IMR-90 (cell line): ENCODE results near the gene DBN1.

Source experiments
- CTCF ChIP-seq: conservative IDR thresholded peaks from 2 replicates; pipeline ENCODE4 v1.5.1; 2012; ENCODE audit warnings: mild to moderate bottlenecking, low read depth, low read length, improper control_type of control experiment
- ELK1 ChIP-seq: fragments of 150-350 bp; IDR thresholded peaks from 2 replicates; pipeline ENCODE4 v1.6.1; 2016; ENCODE audit warnings: low read depth, mild to moderate bottlenecking, low read length, moderate library complexity, borderline replicate concordance
- MXI1 ChIP-seq: IDR thresholded peaks from 2 replicates; pipeline ENCODE4 v1.6.1; 2012; ENCODE audit warnings: low read depth, mild to moderate bottlenecking, low read length, moderate library complexity, borderline replicate concordance
- POLR2A ChIP-seq: IDR thresholded peaks from 2 replicates; pipeline ENCODE4 v1.6.1; 2012; ENCODE audit warnings: mild to moderate bottlenecking, low read depth, low read length
- SMC3 ChIP-seq: fragments of 150-350 bp; IDR thresholded peaks from 2 replicates; pipeline ENCODE4 v1.6.1; 2016; ENCODE audit warnings: low read depth, mild to moderate bottlenecking, antibody characterized with exemption, low read length, moderate library complexity
- USF2 ChIP-seq: fragments of 150-350 bp; IDR thresholded peaks from 2 replicates; pipeline ENCODE4 v1.6.1; 2017; ENCODE audit warnings: mild to moderate bottlenecking, antibody characterized with exemption, low read length, low read depth

- TF ChIP-seq CTCF = no peak
- TF ChIP-seq POLR2A = no peak
- no peak for TF ChIP-seq ELK1
- TF ChIP-seq USF2 = no peak
- TF ChIP-seq MXI1 = no peak
- no peak for TF ChIP-seq SMC3
Measured at GRCh38 chr5:177471610-177472356, 1.7 kb downstream of the DBN1 start.
